GM18951 (cell line): ENCODE results near the gene PFDN4.
"Not testable (repeated sequence)": the region's sequence is repeated elsewhere in the genome, so short reads cannot be mapped to it uniquely, and the experiment has no call there.

ENCODE experiments used
- POLR2A ChIP-seq: IDR thresholded peaks from 4 replicates; pipeline ENCODE4 v1.6.1; 2011; ENCODE audit warnings: mild to moderate bottlenecking; ENCODE audit not compliant: insufficient read length, insufficient read depth; ENCODE audit errors: extremely low read depth
- in situ Hi-C: fragments of 300-500 bp; cut with MboI; formaldehyde crosslinking; loops from one replicate; pipeline ENCODE4 v1.12.0; 2022; ENCODE audit warnings: low sequenced_read_pairs, mixed read lengths, inconsistent platforms; ENCODE audit not compliant: unreplicated experiment

The PFDN4 gene

GRCh38 chr20:54231036-54231435, 23.1 kb downstream of the PFDN4 start:
- no peak for TF ChIP-seq POLR2A
- in situ Hi-C loops, result no loop called here

GRCh38 chr20:54234991-54235390, 27.1 kb downstream of the PFDN4 start:
- TF ChIP-seq POLR2A, result no peak
- in situ Hi-C loops, result no loop called here

GRCh38 chr20:54237116-54237943, 29.4 kb downstream of the PFDN4 start:
- TF ChIP-seq POLR2A, result no peak
- in situ Hi-C loops, result no loop called here

- TF ChIP-seq POLR2A, result no peak
- in situ Hi-C loops, result no loop called here
Observed at GRCh38 chr20:54244113-54244512, 36.2 kb downstream of the PFDN4 start.

GRCh38 chr20:54248705-54249104, 40.8 kb downstream of the PFDN4 start:
- in situ Hi-C loops, result not testable (repeated sequence)

- TF ChIP-seq POLR2A, result no peak
- in situ Hi-C loops, result no loop called here
Observed at GRCh38 chr20:54250691-54251090, 42.8 kb downstream of the PFDN4 start.

GRCh38 chr20:54251096-54251495, 43.2 kb downstream of the PFDN4 start:
- TF ChIP-seq POLR2A, result no peak
- in situ Hi-C loops, result no loop called here

GRCh38 chr20:54254596-54254995, 46.7 kb downstream of the PFDN4 start:
- no peak for TF ChIP-seq POLR2A
- in situ Hi-C loops, result no loop called here

- TF ChIP-seq POLR2A, result no peak
- in situ Hi-C loops, result no loop called here
Observed at GRCh38 chr20:54255157-54255556, 47.3 kb downstream of the PFDN4 start.

- in situ Hi-C loops, result no loop called here
- TF ChIP-seq POLR2A, result no peak
Observed at GRCh38 chr20:54256202-54256601, 48.3 kb downstream of the PFDN4 start.

- in situ Hi-C loops, result no loop called here
- no peak for TF ChIP-seq POLR2A
Observed at GRCh38 chr20:54257071-54257816, 49.4 kb downstream of the PFDN4 start.

GRCh38 chr20:54260116-54260515, 52.2 kb downstream of the PFDN4 start:
- in situ Hi-C loops, result no loop called here
- no peak for TF ChIP-seq POLR2A

GRCh38 chr20:54262671-54263070, 54.8 kb downstream of the PFDN4 start:
- in situ Hi-C loops, result no loop called here
- TF ChIP-seq POLR2A, result no peak

- in situ Hi-C loops, result no loop called here
- TF ChIP-seq POLR2A, result no peak
Observed at GRCh38 chr20:54263116-54263690, 55.3 kb downstream of the PFDN4 start.

GRCh38 chr20:54265791-54266190, 57.9 kb downstream of the PFDN4 start:
- in situ Hi-C loops, result not testable (repeated sequence)
